T-helper 2 cell treated with Interferon-gamma antibody and Interleukin-4, amounts not matched to agents 5 μg/mL and 100 μg/mL, for 36 hours (primary cell): ENCODE results near the gene ITGA5.

Experiments used
- DNase-seq: peaks from one replicate; pipeline ENCODE4 v3.0.0; 2021; ENCODE audit warnings: low spot score
- H3K27ac Mint-ChIP-seq: one replicate; pipeline ENCODE4 v1.8.0; 2021; ENCODE audit warnings: mild to moderate bottlenecking, mixed read lengths
- H3K27me3 Mint-ChIP-seq: one replicate; pipeline ENCODE4 v1.8.0; 2021; ENCODE audit warnings: low read depth, mixed read lengths
- H3K36me3 Mint-ChIP-seq: one replicate; pipeline ENCODE4 v1.8.0; 2021; ENCODE audit warnings: low read depth, mixed read lengths
- H3K4me1 Mint-ChIP-seq: one replicate; pipeline ENCODE4 v1.8.0; 2021; ENCODE audit warnings: low read depth, mixed read lengths
- H3K4me3 Mint-ChIP-seq: one replicate; pipeline ENCODE4 v1.8.0; 2022; ENCODE audit warnings: mild to moderate bottlenecking, moderate library complexity, mixed read lengths
- H3K9me3 Mint-ChIP-seq: one replicate; pipeline ENCODE4 v1.8.0; 2021; ENCODE audit warnings: mixed read lengths

ITGA5 gene

GRCh38 chr12:54419088-54419887 lies at the start of gene ITGA5:
ITGA5 (minus strand) TSS chr12:54419266; CDS start chr12:54419198, 68 bp downstream.
- Mint-ChIP-seq H3K27me3 (peaks cover 27% of the 10 kb centered on the region), H3K9me3 (no peaks in the 10 kb centered on the region), H3K4me1 (peaks cover 43% of the 10 kb centered on the region), H3K4me3 (peak within 1 kb of the TSS; percentile 85), H3K27ac (peak within 1 kb of the TSS; percentile 86), H3K36me3 (peaks cover 8% of the 10 kb centered on the region)
- peak; percentile 33 for DNase-seq

GRCh38 chr12:54465857-54466523 lies 46.9 kb upstream of the ITGA5 start:
- Mint-ChIP-seq H3K27me3 (peaks cover 33% of the 10 kb centered on the region), H3K36me3 (no peaks in the 10 kb centered on the region), H3K4me1 (no peaks in the 10 kb centered on the region), H3K4me3 (no peak overlapping the region), H3K9me3 (no peaks in the 10 kb centered on the region), H3K27ac (no peak overlapping the region)
- no peak for DNase-seq

- no peak for DNase-seq
- H3K27ac Mint-ChIP-seq: no peak overlapping the region
- H3K4me3 Mint-ChIP-seq: no peak overlapping the region
- H3K36me3 Mint-ChIP-seq: no peaks in the 10 kb centered on the region
- H3K9me3 Mint-ChIP-seq: no peaks in the 10 kb centered on the region
- no peaks in the 10 kb centered on the region for H3K4me1 Mint-ChIP-seq
- peaks cover 39% of the 10 kb centered on the region for H3K27me3 Mint-ChIP-seq
Observed at GRCh38 chr12:54463484-54463883, 44.4 kb upstream of the ITGA5 start.

GRCh38 chr12:54463034-54463433 lies 44.0 kb upstream of the ITGA5 start:
- peaks cover 39% of the 10 kb centered on the region for H3K27me3 Mint-ChIP-seq
- no peak overlapping the region for H3K27ac Mint-ChIP-seq
- no peaks in the 10 kb centered on the region for H3K36me3 Mint-ChIP-seq
- DNase-seq: no peak
- H3K4me1 Mint-ChIP-seq: no peaks in the 10 kb centered on the region
- no peaks in the 10 kb centered on the region for H3K9me3 Mint-ChIP-seq
- H3K4me3 Mint-ChIP-seq: no peak overlapping the region

- no peak overlapping the region for H3K4me3 Mint-ChIP-seq
- no peak overlapping the region for H3K27ac Mint-ChIP-seq
- no peaks in the 10 kb centered on the region for H3K9me3 Mint-ChIP-seq
- H3K36me3 Mint-ChIP-seq: no peaks in the 10 kb centered on the region
- DNase-seq: no peak
- H3K4me1 Mint-ChIP-seq: no peaks in the 10 kb centered on the region
- H3K27me3 Mint-ChIP-seq: peaks cover 41% of the 10 kb centered on the region
Observed at GRCh38 chr12:54460317-54460923, 41.4 kb upstream of the ITGA5 start.

GRCh38 chr12:54459355-54459754 lies 40.3 kb upstream of the ITGA5 start:
- DNase-seq: no peak
- peaks cover 38% of the 10 kb centered on the region for H3K27me3 Mint-ChIP-seq
- no peak overlapping the region for H3K27ac Mint-ChIP-seq
- H3K4me1 Mint-ChIP-seq: no peaks in the 10 kb centered on the region
- H3K36me3 Mint-ChIP-seq: no peaks in the 10 kb centered on the region
- no peak overlapping the region for H3K4me3 Mint-ChIP-seq
- no peaks in the 10 kb centered on the region for H3K9me3 Mint-ChIP-seq

GRCh38 chr12:54455760-54456469 lies 36.8 kb upstream of the ITGA5 start:
- Mint-ChIP-seq H3K27ac (no peak overlapping the region), H3K9me3 (no peaks in the 10 kb centered on the region), H3K4me3 (no peak overlapping the region), H3K36me3 (no peaks in the 10 kb centered on the region), H3K27me3 (peaks cover 25% of the 10 kb centered on the region), H3K4me1 (no peaks in the 10 kb centered on the region)
- no peak for DNase-seq

- Mint-ChIP-seq H3K4me3 (no peak overlapping the region), H3K27me3 (peaks cover 20% of the 10 kb centered on the region), H3K4me1 (no peaks in the 10 kb centered on the region), H3K27ac (no peak overlapping the region), H3K36me3 (no peaks in the 10 kb centered on the region), H3K9me3 (no peaks in the 10 kb centered on the region)
- no peak for DNase-seq
Observed at GRCh38 chr12:54452628-54453027, 33.6 kb upstream of the ITGA5 start.

- no peak for DNase-seq
- Mint-ChIP-seq H3K27me3 (peaks cover 17% of the 10 kb centered on the region), H3K4me3 (no peak overlapping the region), H3K9me3 (no peaks in the 10 kb centered on the region), H3K27ac (no peak overlapping the region), H3K36me3 (no peaks in the 10 kb centered on the region), H3K4me1 (no peaks in the 10 kb centered on the region)
Observed at GRCh38 chr12:54448344-54448743, 29.3 kb upstream of the ITGA5 start.

- Mint-ChIP-seq H3K4me1 (no peaks in the 10 kb centered on the region), H3K4me3 (no peak overlapping the region), H3K27ac (no peak overlapping the region), H3K9me3 (no peaks in the 10 kb centered on the region), H3K36me3 (no peaks in the 10 kb centered on the region), H3K27me3 (peaks cover 16% of the 10 kb centered on the region)
- no peak for DNase-seq
Observed at GRCh38 chr12:54447917-54448316, 28.9 kb upstream of the ITGA5 start.

- Mint-ChIP-seq H3K9me3 (no peaks in the 10 kb centered on the region), H3K4me1 (peaks cover 4% of the 10 kb centered on the region), H3K4me3 (no peak overlapping the region), H3K27ac (no peak overlapping the region), H3K27me3 (peaks cover 16% of the 10 kb centered on the region), H3K36me3 (no peaks in the 10 kb centered on the region)
- DNase-seq: no peak
Observed at GRCh38 chr12:54444206-54444605, 25.1 kb upstream of the ITGA5 start.

GRCh38 chr12:54443446-54443845 lies 24.4 kb upstream of the ITGA5 start:
- Mint-ChIP-seq H3K4me3 (no peak overlapping the region), H3K36me3 (no peaks in the 10 kb centered on the region), H3K9me3 (no peaks in the 10 kb centered on the region), H3K27ac (no peak overlapping the region), H3K27me3 (peaks cover 13% of the 10 kb centered on the region), H3K4me1 (peaks cover 5% of the 10 kb centered on the region)
- no peak for DNase-seq

- no peak for DNase-seq
- H3K36me3 Mint-ChIP-seq: no peaks in the 10 kb centered on the region
- H3K4me3 Mint-ChIP-seq: no peak overlapping the region
- peaks cover 5% of the 10 kb centered on the region for H3K4me1 Mint-ChIP-seq
- H3K9me3 Mint-ChIP-seq: no peaks in the 10 kb centered on the region
- no peak overlapping the region for H3K27ac Mint-ChIP-seq
- H3K27me3 Mint-ChIP-seq: peaks cover 13% of the 10 kb centered on the region
Observed at GRCh38 chr12:54442961-54443360, 23.9 kb upstream of the ITGA5 start.

- Mint-ChIP-seq H3K27me3 (peaks cover 13% of the 10 kb centered on the region), H3K27ac (no peak overlapping the region), H3K4me1 (peaks cover 7% of the 10 kb centered on the region), H3K36me3 (no peaks in the 10 kb centered on the region), H3K4me3 (no peak overlapping the region), H3K9me3 (no peaks in the 10 kb centered on the region)
- DNase-seq: no peak
Observed at GRCh38 chr12:54442099-54442498, 23.0 kb upstream of the ITGA5 start.
